ENCODE data around the gene GPRC5D.

Gene GPRC5D

DNA sequence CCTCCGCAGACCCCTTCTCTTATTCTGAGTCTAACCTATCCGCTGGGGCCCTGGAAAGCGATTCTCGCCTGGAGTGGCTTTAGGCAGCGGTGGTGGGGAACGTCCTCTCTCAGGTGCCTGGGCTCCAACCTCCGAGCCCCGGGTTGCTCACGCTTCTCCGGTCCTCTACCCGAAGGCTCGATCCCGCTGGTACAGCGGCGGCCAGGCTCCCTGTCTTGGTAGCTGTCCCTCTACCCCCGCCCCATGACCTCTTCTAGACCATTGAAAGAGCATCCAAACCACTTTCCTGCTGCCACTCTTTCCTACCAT, 48.6 kb upstream of the GPRC5D start:
- no peak for DNase-seq (ENCODE audit: low read depth in 1 of 2, low spot score in 1 of 2)
- peak overlapping the region; percentile 65 for H3K4me3 ChIP-seq (replicated peaks; ENCODE audit: insufficient read depth, low read length)
- TF ChIP-seq, protein P1, sequence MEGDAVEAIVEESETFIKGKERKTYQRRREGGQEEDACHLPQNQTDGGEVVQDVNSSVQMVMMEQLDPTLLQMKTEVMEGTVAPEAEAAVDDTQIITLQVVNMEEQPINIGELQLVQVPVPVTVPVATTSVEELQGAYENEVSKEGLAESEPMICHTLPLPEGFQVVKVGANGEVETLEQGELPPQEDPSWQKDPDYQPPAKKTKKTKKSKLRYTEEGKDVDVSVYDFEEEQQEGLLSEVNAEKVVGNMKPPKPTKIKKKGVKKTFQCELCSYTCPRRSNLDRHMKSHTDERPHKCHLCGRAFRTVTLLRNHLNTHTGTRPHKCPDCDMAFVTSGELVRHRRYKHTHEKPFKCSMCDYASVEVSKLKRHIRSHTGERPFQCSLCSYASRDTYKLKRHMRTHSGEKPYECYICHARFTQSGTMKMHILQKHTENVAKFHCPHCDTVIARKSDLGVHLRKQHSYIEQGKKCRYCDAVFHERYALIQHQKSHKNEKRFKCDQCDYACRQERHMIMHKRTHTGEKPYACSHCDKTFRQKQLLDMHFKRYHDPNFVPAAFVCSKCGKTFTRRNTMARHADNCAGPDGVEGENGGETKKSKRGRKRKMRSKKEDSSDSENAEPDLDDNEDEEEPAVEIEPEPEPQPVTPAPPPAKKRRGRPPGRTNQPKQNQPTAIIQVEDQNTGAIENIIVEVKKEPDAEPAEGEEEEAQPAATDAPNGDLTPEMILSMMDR (IDR thresholded peaks at IDR 0.05; ENCODE audit: insufficient read depth, low read length) = no peak
- TF ChIP-seq SPI1 (IDR thresholded peaks at IDR 0.05; ENCODE audit: borderline replicate concordance, low read depth) (no peak), POLR2AphosphoS5 (IDR thresholded peaks at IDR 0.05; ENCODE audit: low read depth) (no peak), GABPA (IDR thresholded peaks at IDR 0.05; ENCODE audit: low read depth) (no peak)
- TF ChIP-seq, protein P2, sequence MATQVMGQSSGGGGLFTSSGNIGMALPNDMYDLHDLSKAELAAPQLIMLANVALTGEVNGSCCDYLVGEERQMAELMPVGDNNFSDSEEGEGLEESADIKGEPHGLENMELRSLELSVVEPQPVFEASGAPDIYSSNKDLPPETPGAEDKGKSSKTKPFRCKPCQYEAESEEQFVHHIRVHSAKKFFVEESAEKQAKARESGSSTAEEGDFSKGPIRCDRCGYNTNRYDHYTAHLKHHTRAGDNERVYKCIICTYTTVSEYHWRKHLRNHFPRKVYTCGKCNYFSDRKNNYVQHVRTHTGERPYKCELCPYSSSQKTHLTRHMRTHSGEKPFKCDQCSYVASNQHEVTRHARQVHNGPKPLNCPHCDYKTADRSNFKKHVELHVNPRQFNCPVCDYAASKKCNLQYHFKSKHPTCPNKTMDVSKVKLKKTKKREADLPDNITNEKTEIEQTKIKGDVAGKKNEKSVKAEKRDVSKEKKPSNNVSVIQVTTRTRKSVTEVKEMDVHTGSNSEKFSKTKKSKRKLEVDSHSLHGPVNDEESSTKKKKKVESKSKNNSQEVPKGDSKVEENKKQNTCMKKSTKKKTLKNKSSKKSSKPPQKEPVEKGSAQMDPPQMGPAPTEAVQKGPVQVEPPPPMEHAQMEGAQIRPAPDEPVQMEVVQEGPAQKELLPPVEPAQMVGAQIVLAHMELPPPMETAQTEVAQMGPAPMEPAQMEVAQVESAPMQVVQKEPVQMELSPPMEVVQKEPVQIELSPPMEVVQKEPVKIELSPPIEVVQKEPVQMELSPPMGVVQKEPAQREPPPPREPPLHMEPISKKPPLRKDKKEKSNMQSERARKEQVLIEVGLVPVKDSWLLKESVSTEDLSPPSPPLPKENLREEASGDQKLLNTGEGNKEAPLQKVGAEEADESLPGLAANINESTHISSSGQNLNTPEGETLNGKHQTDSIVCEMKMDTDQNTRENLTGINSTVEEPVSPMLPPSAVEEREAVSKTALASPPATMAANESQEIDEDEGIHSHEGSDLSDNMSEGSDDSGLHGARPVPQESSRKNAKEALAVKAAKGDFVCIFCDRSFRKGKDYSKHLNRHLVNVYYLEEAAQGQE (IDR thresholded peaks at IDR 0.05; ENCODE audit: insufficient replicate concordance, low read depth) = no peak
- no peaks in the 10 kb centered on the region for H3K27me3 ChIP-seq (ENCODE audit: insufficient read depth, poor library complexity, severe bottlenecking)
- peak overlapping the region; percentile 44 for H3K27ac ChIP-seq (replicated peaks)

DNA sequence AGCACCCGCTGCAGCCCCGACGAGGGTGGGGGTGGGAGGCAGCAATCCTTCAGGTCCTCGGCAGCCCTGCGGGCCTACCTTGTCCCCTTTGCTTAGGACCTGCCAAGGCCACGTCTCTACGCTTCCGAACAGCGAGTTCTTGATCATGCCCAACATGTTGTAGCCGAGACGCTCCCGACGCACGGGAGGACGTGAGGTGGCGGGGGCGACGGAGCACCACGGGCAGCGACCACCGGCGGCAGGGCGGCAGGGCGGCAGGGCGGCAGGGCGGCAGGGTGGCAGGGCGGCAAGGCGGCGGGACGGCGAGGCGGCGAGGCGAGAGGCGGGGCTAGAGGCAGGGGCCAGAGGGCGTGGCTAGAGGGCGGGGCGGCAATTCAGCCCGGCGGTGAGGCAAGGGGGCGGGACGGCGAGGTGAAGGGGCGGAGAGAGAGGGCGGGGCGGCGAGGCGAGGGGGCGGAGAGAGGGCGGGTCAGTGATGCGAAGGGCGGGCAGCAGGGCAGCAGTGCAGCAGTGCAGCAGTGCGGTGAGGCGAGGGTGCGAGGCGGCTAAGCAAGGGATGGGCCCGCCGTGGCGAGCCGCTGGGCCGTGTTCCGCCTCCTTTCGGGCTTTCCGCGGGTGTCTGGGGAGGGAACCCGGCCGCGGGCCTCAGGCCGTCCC, 48.1 kb upstream of the GPRC5D start, which contains the start of gene HEBP1:
Gene HEBP1, minus strand, starts transcription at position 307 of the 657 bp plus-strand sequence. Its CDS starts 151 bp downstream, at position 156.
- DNase-seq (ENCODE audit: low read depth in 1 of 2, low spot score in 1 of 2) = peak; percentile 81 to 92
- peak within 1 kb of the TSS; percentile 71 for H3K4me3 ChIP-seq (replicated peaks; ENCODE audit: insufficient read depth, low read length)
- peak within 1 kb of the TSS; percentile 49 for H3K27ac ChIP-seq (replicated peaks)
- no peaks in the 10 kb centered on the region for H3K27me3 ChIP-seq (ENCODE audit: insufficient read depth, poor library complexity, severe bottlenecking)
- TF ChIP-seq SPI1 (IDR thresholded peaks at IDR 0.05; ENCODE audit: borderline replicate concordance, low read depth) (no peak), POLR2AphosphoS5 (IDR thresholded peaks at IDR 0.05; ENCODE audit: low read depth) (peak; percentile 76)

DNA sequence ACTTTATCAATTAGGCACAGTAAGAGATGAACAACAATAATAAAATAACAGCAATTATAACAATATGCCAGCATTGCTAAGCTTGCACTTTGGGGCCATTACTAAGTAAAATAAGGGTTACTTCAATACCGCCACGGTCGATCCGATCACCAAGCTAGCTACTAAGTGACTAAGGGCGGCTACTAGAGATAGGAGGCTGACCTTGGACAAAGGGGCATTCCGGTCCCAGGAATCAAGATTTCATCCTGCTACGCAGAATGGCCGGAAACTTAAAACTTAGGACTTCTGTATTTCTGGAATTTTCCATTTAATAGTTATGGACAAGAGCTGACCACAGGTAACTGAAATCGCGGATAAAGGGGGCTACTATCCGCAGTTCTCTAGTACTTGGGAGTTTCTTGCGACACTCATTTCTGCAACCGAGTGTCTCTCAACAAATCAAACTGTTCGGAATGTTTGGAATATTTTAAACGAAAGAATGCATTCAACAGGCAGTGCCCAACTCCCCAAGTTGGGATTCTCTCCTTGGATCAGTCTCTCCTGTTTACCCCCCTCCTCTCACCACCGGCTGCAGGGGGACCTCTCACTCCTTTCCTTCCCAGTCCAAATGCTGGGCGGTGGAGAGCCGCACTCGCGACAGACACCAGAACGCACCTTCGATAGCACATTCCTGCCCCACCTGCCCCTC, 47.4 kb upstream of the GPRC5D start:
- peak overlapping the region; percentile 49 for H3K27ac ChIP-seq (replicated peaks)
- TF ChIP-seq SPI1 (IDR thresholded peaks at IDR 0.05; ENCODE audit: borderline replicate concordance, low read depth) = no peak
- no peak for TF ChIP-seq POLR2AphosphoS5 (IDR thresholded peaks at IDR 0.05; ENCODE audit: low read depth)
- TF ChIP-seq, protein P1 (IDR thresholded peaks at IDR 0.05; ENCODE audit: insufficient read depth, low read length) = no peak
- TF ChIP-seq, protein P2 (IDR thresholded peaks at IDR 0.05; ENCODE audit: insufficient replicate concordance, low read depth) = no peak
- no peak for TF ChIP-seq GABPA (IDR thresholded peaks at IDR 0.05; ENCODE audit: low read depth)
- no peaks in the 10 kb centered on the region for H3K27me3 ChIP-seq (ENCODE audit: insufficient read depth, poor library complexity, severe bottlenecking)
- peak overlapping the region; percentile 71 for H3K4me3 ChIP-seq (replicated peaks; ENCODE audit: insufficient read depth, low read length)
- no peak for DNase-seq (ENCODE audit: low read depth in 1 of 2, low spot score in 1 of 2)

DNA sequence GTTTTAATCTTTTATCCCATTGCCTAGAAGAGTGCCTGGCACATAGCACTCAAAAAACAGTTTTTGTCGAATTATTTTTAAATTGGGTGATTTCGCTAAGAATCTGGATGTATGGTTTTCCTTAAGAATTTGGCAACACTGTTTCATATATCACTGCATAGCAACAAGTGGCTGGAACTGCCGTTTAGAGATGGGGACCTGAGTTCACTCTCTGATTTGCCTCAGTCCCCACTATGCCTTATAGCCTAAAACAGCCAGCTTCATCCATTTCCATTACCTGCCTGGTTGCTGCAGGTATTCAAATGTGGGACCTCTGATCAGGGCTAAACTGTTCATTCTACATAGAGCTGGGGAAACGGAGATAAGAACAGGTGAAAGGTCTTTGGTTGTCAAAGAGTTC, 46.3 kb upstream of the GPRC5D start:
- Histone ChIP-seq H3K4me3 (replicated peaks; ENCODE audit: insufficient read depth, low read length) (no peak overlapping the region), H3K27me3 (ENCODE audit: insufficient read depth, poor library complexity, severe bottlenecking) (no peaks in the 10 kb centered on the region), H3K27ac (replicated peaks) (no peak overlapping the region)
- DNase-seq (ENCODE audit: low read depth in 1 of 2, low spot score in 1 of 2) = no peak
- TF ChIP-seq POLR2AphosphoS5 (IDR thresholded peaks at IDR 0.05; ENCODE audit: low read depth) (no peak), SPI1 (IDR thresholded peaks at IDR 0.05; ENCODE audit: borderline replicate concordance, low read depth) (no peak), GABPA (IDR thresholded peaks at IDR 0.05; ENCODE audit: low read depth) (no peak)
- TF ChIP-seq, protein P1 (IDR thresholded peaks at IDR 0.05; ENCODE audit: insufficient read depth, low read length) = no peak
- TF ChIP-seq, protein P2 (IDR thresholded peaks at IDR 0.05; ENCODE audit: insufficient replicate concordance, low read depth) = no peak
